HepG2 (cell line): ENCODE results near the gene UQCR11. TPM values are rescaled to one million over a fixed set of nuclear protein-coding genes. Genes with fewer than 3 reads are reported as not detected.

Source experiments
- HOXA5 ChIP-seq: sonication (generic); formaldehyde crosslinking; IDR thresholded peaks from 2 replicates; pipeline ENCODE4 v1.4.0; 2020; ENCODE audit warnings: missing genetic modification reagents
- MAF1 ChIP-seq: sonication (generic); formaldehyde crosslinking; IDR thresholded peaks from 2 replicates; pipeline ENCODE4 v1.5.0; 2020; ENCODE audit warnings: missing genetic modification reagents, borderline replicate concordance
- MAZ ChIP-seq, 2 experiments: sonication (generic) in 1 of 2; formaldehyde crosslinking in 1 of 2; IDR thresholded peaks; 2 replicates each; pipeline versions ENCODE4 v1.5.0 to v1.6.1; 2012 to 2020; ENCODE audit warnings: low read depth in 2 of 2, mild to moderate bottlenecking in 2 of 2, borderline replicate concordance in 1 of 2, improper control_type of control experiment in 1 of 2, low read length in 1 of 2, missing genetic modification reagents in 1 of 2, moderate library complexity in 1 of 2
- MIER2 ChIP-seq: IDR thresholded peaks from 2 replicates; pipeline ENCODE4 v1.6.1; 2016; ENCODE audit warnings: missing biosample characterization, missing genetic modification reagents
- NCOA5 ChIP-seq: sonication (generic); formaldehyde crosslinking; IDR thresholded peaks from 2 replicates; pipeline ENCODE4 v1.4.0; 2020; ENCODE audit warnings: missing genetic modification reagents
- NRL ChIP-seq: sonication (generic); formaldehyde crosslinking; IDR thresholded peaks from 2 replicates; pipeline ENCODE4 v1.5.0; 2020; ENCODE audit warnings: missing genetic modification reagents, mild to moderate bottlenecking, moderate library complexity, borderline replicate concordance
- POLR2A ChIP-seq, 2 experiments: IDR thresholded peaks; 2 replicates each; pipeline ENCODE4 v1.6.1; 2011; ENCODE audit warnings: low read depth in 2 of 2, low read length in 2 of 2, mild to moderate bottlenecking in 1 of 2, moderate library complexity in 1 of 2; ENCODE audit not compliant: insufficient read depth in 1 of 2
- RFXANK ChIP-seq: IDR thresholded peaks from 2 replicates; pipeline ENCODE4 v1.6.1; 2016
- SRSF9 ChIP-seq: fragments of 200-400 bp; formaldehyde crosslinking; IDR thresholded peaks from 2 replicates; pipeline ENCODE4 v1.6.1; 2018; ENCODE audit warnings: borderline replicate concordance, mild to moderate bottlenecking, low read depth, low read length; ENCODE audit not compliant: insufficient read depth, poor library complexity, severe bottlenecking
- TGIF2 ChIP-seq: IDR thresholded peaks from 2 replicates; pipeline ENCODE4 v1.6.1; 2016; ENCODE audit warnings: control low read depth, missing compliant biosample characterization
- ZBTB25 ChIP-seq: IDR thresholded peaks from 2 replicates; pipeline ENCODE4 v1.6.1; 2018; ENCODE audit warnings: missing genetic modification reagents
- ZBTB42 ChIP-seq: sonication (generic); formaldehyde crosslinking; IDR thresholded peaks from 2 replicates; pipeline ENCODE4 v1.5.0; 2020; ENCODE audit warnings: mild to moderate bottlenecking, missing genetic modification reagents
- ZNF234 ChIP-seq: sonication (generic); formaldehyde crosslinking; conservative IDR thresholded peaks from 2 replicates; pipeline ENCODE4 v1.5.1; 2020; ENCODE audit warnings: mild to moderate bottlenecking, missing genetic modification reagents
- ZNF264 ChIP-seq: sonication (generic); formaldehyde crosslinking; IDR thresholded peaks from 2 replicates; pipeline ENCODE4 v1.4.0; 2020; ENCODE audit warnings: missing genetic modification reagents
- ZNF335 ChIP-seq: sonication (generic); formaldehyde crosslinking; IDR thresholded peaks from 2 replicates; pipeline ENCODE4 v1.4.0; 2020; ENCODE audit warnings: missing genetic modification reagents
- ZNF451 ChIP-seq: sonication (generic); formaldehyde crosslinking; IDR thresholded peaks from 2 replicates; pipeline ENCODE4 v1.5.0; 2020; ENCODE audit warnings: mild to moderate bottlenecking, missing genetic modification reagents
- ZNF660 ChIP-seq: sonication (generic); formaldehyde crosslinking; IDR thresholded peaks from 2 replicates; pipeline ENCODE4 v1.5.1; 2020; ENCODE audit warnings: mild to moderate bottlenecking, low read depth, missing genetic modification reagents, borderline replicate concordance
- polyA plus RNA-seq, 8 experiments: library from polyadenylated mRNA; depleted of rRNA in 3 of 8; stranded (reverse) in 7 of 8; unstranded in 1 of 8; fragments of >200 nt; fragmentation: Illumina TruSeq in 4 of 8; extraction: Trizol in 4 of 8; gene quantifications; 2 replicates each; pipeline versions ENCODE4 v1.2.1 to v1.2.3, GENCODE V29; 2011 to 2016; ENCODE audit warnings: low read depth in 4 of 8, missing spikeins in 1 of 8, mixed read lengths in 1 of 8; ENCODE audit not compliant: insufficient read depth in 1 of 8
- total RNA-seq, 5 experiments: library from RNA; depleted of rRNA; stranded (reverse); fragments of >200 nt; fragmentation: Illumina TruSeq; extraction: Trizol; gene quantifications; 2 replicates each; pipeline ENCODE4 v1.2.3, GENCODE V29; 2016; ENCODE audit warnings: low read depth in 1 of 5
- TF ChIP-seq, protein P1 (sequence below): sonication (generic); formaldehyde crosslinking; IDR thresholded peaks from 2 replicates; pipeline ENCODE4 v1.4.0; 2020; ENCODE audit warnings: mild to moderate bottlenecking, missing genetic modification reagents, borderline replicate concordance
- TF ChIP-seq, protein P2 (sequence below): sonication (generic); formaldehyde crosslinking; IDR thresholded peaks from 2 replicates; pipeline ENCODE4 v1.4.0; 2020; ENCODE audit warnings: missing genetic modification reagents
- TF ChIP-seq, protein P3 (sequence below): sonication (generic); formaldehyde crosslinking; IDR thresholded peaks from 2 replicates; pipeline ENCODE4 v1.4.0; 2020; ENCODE audit warnings: missing genetic modification reagents, borderline replicate concordance
- TF ChIP-seq, protein P4 (sequence below): sonication (generic); formaldehyde crosslinking; IDR thresholded peaks from 2 replicates; pipeline ENCODE4 v1.5.0; 2020; ENCODE audit warnings: missing genetic modification reagents, mild to moderate bottlenecking, borderline replicate concordance

The UQCR11 gene
- total and polyA plus RNA-seq, 2 of the 13 experiments (the other 11 are each of a cell fraction or from before 2014, with no cell fraction given), result 125 to 214 TPM

GRCh38 chr19:1590641-1591397 lies 14.4 kb downstream of the UQCR11 start (continued):
- no peak for TF ChIP-seq ZBTB25 (CRISPR knock-in tag)
- 0 out of 2 replicates have a peak, but pooled peaks have one; percentile 10 for TF ChIP-seq HOXA5 (CRISPR knock-in tag)
- TF ChIP-seq ZBTB42 (CRISPR knock-in tag), result no peak
- TF ChIP-seq TGIF2, result peak; percentile 73; the same call in 1 of the 2 replicates
- TF ChIP-seq ZNF335 (CRISPR knock-in tag), result no peak
- TF ChIP-seq NRL (CRISPR knock-in tag), result peak; percentile 65; the same call in 1 of the 2 replicates
- TF ChIP-seq NCOA5 (CRISPR knock-in tag), result no peak
- TF ChIP-seq ZNF264 (CRISPR knock-in tag), result 0 out of 2 replicates have a peak, but pooled peaks have one; percentile 16
- no peak for TF ChIP-seq MAF1 (CRISPR knock-in tag)
- TF ChIP-seq, protein P1, sequence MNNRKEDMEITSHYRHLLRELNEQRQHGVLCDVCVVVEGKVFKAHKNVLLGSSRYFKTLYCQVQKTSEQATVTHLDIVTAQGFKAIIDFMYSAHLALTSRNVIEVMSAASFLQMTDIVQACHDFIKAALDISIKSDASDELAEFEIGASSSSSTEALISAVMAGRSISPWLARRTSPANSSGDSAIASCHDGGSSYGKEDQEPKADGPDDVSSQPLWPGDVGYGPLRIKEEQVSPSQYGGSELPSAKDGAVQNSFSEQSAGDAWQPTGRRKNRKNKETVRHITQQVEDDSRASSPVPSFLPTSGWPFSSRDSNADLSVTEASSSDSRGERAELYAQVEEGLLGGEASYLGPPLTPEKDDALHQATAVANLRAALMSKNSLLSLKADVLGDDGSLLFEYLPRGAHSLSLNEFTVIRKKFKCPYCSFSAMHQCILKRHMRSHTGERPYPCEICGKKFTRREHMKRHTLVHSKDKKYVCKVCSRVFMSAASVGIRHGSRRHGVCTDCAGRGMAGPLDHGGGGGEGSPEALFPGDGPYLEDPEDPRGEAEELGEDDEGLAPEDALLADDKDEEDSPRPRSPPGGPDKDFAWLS, result no peak
- no peak for TF ChIP-seq SRSF9
- TF ChIP-seq MIER2 (CRISPR knock-in tag), result no peak
- no peak for TF ChIP-seq MAZ (IDR thresholded peaks at IDR 0.05; ENCODE audit: borderline replicate concordance, low read depth, low read length)
- TF ChIP-seq MAZ (CRISPR knock-in tag; IDR thresholded peaks at IDR 0.05; ENCODE audit: low read depth), result peak; percentile 53; the same call in 1 of the 2 replicates
- no peak for TF ChIP-seq ZNF234 (CRISPR knock-in tag)
- no peak for TF ChIP-seq ZNF451
- TF ChIP-seq, protein P2, sequence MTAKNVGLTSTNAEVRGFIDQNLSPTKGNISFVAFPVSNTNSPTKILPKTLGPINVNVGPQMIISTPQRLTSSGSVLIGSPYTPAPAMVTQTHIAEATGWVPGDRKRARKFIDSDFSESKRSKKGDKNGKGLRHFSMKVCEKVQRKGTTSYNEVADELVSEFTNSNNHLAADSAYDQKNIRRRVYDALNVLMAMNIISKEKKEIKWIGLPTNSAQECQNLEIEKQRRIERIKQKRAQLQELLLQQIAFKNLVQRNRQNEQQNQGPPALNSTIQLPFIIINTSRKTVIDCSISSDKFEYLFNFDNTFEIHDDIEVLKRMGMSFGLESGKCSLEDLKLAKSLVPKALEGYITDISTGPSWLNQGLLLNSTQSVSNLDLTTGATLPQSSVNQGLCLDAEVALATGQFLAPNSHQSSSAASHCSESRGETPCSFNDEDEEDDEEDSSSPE (CRISPR knock-in tag), result no peak
- no peak for TF ChIP-seq ZNF660 (CRISPR knock-in tag)
- TF ChIP-seq POLR2A (IDR thresholded peaks at IDR 0.05; ENCODE audit: insufficient read depth in 1 of 2, low read depth in 2 of 2, low read length in 2 of 2), result peak in 1 of 2 experiments; percentile 55; a peak in 3 of 4 replicates
- TF ChIP-seq, protein P3, sequence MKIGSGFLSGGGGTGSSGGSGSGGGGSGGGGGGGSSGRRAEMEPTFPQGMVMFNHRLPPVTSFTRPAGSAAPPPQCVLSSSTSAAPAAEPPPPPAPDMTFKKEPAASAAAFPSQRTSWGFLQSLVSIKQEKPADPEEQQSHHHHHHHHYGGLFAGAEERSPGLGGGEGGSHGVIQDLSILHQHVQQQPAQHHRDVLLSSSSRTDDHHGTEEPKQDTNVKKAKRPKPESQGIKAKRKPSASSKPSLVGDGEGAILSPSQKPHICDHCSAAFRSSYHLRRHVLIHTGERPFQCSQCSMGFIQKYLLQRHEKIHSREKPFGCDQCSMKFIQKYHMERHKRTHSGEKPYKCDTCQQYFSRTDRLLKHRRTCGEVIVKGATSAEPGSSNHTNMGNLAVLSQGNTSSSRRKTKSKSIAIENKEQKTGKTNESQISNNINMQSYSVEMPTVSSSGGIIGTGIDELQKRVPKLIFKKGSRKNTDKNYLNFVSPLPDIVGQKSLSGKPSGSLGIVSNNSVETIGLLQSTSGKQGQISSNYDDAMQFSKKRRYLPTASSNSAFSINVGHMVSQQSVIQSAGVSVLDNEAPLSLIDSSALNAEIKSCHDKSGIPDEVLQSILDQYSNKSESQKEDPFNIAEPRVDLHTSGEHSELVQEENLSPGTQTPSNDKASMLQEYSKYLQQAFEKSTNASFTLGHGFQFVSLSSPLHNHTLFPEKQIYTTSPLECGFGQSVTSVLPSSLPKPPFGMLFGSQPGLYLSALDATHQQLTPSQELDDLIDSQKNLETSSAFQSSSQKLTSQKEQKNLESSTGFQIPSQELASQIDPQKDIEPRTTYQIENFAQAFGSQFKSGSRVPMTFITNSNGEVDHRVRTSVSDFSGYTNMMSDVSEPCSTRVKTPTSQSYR (CRISPR knock-in tag), result no peak
- TF ChIP-seq, protein P4, sequence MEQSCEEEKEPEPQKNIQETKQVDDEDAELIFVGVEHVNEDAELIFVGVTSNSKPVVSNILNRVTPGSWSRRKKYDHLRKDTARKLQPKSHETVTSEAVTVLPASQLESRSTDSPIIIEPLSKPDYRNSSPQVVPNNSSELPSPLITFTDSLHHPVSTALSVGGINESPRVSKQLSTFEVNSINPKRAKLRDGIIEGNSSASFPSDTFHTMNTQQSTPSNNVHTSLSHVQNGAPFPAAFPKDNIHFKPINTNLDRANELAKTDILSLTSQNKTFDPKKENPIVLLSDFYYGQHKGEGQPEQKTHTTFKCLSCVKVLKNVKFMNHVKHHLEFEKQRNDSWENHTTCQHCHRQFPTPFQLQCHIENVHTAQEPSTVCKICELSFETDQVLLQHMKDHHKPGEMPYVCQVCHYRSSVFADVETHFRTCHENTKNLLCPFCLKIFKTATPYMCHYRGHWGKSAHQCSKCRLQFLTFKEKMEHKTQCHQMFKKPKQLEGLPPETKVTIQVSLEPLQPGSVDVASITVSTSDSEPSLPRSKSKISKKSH (CRISPR knock-in tag), result peak; percentile 59; the same call in 1 of the 2 replicates
- no peak for TF ChIP-seq RFXANK
